ENCODE data around the gene THY1.
"Not testable (repeated sequence)": the region's sequence is repeated elsewhere in the genome, so short reads cannot be mapped to it uniquely, and the experiment has no call there.

The THY1 gene

DNA sequence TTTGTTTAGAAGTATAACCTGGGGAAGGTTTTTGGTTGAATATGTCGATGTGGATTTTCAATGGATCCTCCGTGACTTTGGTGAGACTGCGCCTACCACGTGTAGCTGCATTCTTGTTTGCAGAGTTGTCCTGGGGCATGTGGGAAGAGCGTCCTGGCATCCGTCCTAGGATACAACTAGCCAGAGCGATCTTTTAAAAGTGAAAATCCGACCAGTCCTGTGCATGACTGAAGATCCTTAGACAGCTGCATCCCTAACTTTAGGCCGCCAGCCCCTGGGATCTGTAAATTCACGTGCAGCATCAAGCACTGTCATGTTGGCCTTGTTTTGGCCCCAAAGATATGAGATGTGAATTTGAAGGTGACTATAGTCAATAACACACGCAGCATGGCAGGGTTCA lies 22.4 kb upstream of the THY1 start:
- no peak for DNase-seq

DNA sequence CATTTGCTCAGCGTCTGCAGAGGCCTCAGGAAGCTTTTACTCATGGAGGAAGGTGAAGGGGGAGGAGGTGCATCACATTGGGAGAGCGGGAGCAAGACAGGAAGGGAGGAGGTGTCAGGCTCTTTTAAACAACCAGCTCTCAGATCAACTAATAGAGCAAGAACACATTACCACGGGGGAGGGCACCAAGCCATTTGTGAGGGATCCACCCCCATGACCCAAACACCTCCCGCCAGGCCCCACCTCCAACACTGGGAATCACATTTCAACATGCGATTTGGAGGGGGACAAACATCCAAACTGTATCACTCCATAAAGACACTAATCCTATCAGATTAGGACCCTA lies 18.9 kb upstream of the THY1 start:
- no peak for DNase-seq

GRCh38 chr11:119438599-119438998 lies 15.6 kb upstream of the THY1 start:
- DNase-seq: no peak

DNA sequence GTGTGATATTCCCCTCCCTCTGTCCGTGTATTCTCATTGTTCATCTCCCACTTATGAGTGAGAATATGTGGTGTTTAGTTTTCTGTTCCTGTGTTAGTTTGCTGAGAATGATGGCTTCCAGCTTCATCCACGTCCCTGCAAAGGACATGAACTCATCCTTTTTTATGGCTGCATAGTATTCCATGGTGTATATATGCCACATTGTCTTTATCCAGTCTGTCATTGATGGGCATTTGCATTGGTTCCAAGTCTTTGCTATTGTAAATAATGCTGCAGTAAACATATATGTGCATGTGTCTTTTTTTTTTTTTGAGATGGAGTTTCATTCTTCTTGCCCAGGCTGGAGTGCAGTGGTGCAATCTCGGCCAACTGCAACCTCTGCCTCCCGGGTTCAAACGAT lies 14.5 kb upstream of the THY1 start:
- not testable (repeated sequence) for DNase-seq

- no peak for DNase-seq
Observed at GRCh38 chr11:119436711-119437110, 13.7 kb upstream of the THY1 start.

DNA sequence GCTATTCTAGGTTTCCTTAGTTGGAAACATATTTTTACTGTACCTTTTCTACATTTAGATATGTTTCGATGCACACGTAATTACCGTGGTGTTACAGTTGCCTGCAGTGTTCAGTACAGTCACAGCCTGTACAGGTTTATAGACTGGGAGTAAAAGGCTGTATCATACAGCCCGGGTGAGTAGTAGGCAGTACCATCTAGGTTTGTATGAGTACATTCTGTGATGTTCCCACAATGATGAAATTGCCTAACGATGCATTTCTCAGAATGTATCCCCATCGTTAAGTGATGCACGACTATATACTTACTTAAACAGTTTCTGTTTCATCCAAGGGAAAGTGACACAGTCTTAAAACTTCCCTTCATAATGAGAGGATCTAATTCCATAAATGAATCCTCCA lies 13.1 kb upstream of the THY1 start:
- DNase-seq: no peak

GRCh38 chr11:119434591-119435330 lies 11.8 kb upstream of the THY1 start:
- no peak for DNase-seq

DNA sequence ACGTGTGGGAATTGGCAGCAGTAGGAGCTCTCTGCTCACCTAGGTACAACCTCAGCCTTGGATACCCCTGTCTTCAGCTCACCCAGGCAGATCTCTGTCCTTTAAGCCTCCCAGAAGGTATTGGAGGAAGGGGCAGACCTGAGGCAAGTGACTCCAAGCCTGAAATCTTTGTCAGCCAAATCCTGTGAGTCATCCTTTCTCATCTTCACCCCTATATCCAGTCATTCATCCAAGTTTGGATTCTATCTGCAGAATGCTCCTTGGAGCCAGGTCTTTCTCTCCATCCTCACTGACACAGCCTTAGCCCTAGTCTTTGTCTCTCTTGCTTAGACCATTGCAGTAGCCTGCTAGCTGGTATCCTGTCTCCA lies 10.4 kb upstream of the THY1 start:
- DNase-seq: no peak

- no peak for DNase-seq
Observed at GRCh38 chr11:119432484-119433357, 9.7 kb upstream of the THY1 start.

DNA sequence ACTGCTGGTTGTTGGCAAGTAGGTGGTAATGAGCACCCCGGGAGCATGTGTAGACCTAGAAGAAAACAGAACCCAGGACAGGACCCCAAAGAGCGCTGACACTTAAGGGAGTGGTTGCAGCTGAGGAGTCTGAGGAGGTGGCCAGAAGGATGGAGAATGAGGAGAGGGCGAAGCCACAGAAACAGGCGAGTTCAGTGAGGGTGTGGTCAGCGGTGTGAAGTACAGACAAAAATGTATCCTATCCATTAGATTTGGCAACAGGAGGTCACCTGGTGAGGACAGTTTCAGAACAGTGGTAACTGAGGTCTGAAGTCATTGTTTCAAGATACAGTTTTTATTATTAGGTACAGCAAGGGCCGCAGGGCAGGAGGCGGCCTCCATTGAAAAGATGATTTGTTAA lies 8.6 kb upstream of the THY1 start:
- no peak for DNase-seq

GRCh38 chr11:119427279-119427678 lies 4.3 kb upstream of the THY1 start:
- no peak for DNase-seq

GRCh38 chr11:119426142-119426541 lies 3.2 kb upstream of the THY1 start:
- DNase-seq: no peak

DNA sequence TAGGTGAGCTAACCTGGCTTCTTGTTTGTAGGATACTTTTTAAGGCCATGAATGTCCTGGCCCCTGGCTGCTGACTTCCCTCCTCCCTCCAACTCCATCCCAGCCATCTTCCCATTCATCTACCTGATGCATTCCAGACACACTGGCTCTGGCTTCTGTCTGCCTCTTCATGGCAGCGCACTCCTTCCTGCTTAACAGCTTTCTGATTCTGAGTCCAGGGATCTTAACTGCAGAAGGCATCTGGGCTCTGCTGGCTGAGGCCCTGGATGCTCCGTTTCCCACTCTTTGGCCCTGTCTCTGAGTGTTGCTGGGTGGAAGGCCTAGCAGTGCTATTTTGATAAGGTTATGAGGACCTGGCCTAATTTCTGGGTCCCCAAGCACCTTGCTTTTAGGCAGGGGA lies 1.8 kb upstream of the THY1 start:
- DNase-seq: no peak

DNA sequence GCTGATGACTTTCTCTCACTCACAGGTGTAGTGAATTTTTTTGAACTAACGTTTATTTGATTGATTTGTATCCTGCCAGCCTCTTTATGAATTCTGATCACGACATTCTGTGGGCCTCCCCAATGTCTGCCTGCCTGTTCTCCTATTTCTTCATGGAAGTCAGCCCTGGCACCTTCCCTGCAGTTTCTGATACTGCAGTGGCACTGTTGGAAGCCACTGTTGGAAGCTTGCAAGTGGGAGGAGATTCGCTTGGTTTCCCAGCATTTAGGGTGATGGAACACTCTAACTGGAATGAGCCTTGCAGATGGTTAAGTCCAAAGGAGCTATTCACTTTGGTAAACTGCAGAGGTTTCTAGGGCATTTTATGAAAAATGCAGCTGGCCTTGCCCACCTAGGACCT lies 1.3 kb upstream of the THY1 start:
- DNase-seq: no peak

DNA sequence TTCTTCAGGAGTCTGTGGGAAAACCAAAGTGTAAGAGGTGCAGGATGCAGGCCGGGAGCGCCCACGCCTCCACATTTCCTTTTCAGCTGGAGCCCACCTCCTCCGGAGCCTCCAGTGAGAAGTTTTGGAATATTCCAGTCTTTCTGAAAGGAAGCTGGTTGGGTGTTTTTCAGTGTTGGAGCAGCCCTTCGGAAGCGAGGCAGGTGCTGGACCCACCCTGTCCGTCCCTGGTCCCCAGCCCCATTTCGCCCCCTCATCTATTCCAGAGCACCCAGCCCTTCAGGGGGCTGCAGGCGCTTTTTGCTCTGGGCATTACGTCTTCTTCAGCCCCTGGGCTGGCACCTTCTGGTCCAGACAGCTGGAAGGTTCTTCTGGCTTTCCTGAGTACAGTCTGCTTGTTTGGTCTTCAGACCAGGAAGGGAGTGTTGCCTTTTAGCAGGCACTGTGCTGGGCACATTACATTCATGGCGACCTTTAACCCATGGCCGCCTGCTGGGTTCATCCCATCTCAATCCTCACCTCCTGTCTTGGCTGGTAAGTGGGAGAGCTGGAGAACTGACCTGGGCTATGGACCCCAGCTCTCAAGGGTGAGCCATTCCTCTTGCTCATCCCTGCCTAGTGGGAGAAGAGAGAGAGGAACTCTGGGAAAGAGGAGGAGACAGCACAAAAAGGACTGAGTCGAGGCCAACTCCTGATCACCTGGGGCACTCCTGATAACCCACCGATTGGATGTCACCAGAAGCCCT lies 710 bp upstream of the THY1 start:
- DNase-seq: no peak

DNA sequence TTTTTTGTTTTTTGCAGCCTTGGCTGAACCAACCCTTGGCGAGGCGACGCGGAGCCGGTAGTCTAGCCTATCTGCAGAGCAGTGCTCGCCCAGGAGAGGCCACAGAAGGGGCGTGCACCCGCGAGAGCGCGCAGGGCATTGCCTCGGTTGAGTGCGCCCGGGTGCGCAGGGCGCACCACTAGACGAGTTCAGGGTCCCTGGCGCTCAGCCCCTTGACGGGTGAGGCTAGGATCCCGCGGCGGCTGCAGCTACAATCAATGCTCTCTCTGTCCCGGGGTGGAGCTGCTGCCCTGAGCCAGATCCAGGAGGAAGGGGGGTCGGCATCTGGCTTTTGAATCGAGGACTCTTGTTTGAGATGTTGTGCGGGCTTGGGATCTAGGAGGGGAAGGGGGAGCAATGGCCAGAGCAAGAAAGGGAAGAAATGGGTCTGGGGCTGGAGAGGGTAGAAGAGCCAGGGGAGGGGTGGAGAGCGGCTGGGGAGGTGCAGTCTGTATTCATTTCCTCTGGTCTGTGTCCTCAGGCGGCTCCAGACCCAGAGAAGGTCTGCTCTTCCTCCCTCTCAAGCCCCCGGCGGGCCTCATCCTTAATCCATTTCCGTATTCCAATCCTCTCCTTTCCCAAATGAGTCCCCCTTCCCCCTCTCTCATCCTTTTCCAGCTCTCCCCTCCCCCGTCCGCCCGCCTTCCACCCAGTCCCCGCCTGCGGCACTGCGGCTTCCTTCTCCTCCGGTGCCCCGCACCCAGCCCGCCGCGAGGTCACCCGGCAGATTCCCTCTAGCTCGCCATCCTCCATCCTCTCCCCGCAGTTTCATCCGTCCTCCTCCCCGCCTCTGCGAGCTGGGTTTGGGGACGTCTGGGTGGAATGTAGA lies 797 bp downstream of the THY1 start:
- no peak for DNase-seq

DNA sequence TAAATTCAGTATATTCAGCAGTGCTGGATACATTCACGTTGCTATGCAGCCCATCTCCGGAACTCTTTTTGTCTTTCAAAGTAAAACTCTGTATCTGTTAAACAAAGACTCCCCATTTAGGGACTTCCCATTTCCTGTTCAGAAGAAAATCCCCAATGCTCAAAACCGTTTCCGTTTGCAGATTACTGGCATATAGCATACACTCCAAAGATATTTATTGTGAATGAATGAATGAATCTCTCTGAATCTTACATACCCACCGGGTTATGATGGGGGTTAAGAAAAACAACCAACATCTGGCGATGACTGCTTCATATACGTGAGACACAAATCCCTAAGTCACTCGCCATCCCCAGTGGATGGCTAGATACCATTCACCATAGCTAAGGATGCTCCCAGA lies 1.6 kb downstream of the THY1 start:
- no peak for DNase-seq

- DNase-seq: no peak
Observed at GRCh38 chr11:119420631-119421030, 2.3 kb downstream of the THY1 start.

- no peak for DNase-seq
Observed at GRCh38 chr11:119419834-119420492, 3.0 kb downstream of the THY1 start.

DNA sequence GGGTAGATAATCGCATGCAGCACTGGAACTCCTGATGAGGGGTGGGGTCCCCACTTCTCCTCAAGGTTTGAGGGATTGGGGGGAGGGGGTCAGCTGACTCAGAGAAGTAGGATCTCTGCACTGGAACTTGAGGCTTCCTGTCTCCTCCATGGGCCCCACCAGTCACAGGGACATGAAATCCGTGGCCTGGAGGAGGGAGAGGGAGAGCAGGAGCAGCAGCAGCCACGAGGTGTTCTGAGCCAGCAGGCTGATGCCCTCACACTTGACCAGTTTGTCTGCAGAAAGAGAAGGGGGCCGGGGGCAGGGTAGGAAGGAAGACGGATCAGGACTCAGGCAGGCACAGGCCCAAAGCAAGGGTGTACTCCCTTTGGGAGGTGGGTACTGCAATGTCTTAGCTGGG lies 3.7 kb downstream of the THY1 start:
- no peak for DNase-seq

GRCh38 chr11:119418759-119419158 lies 4.2 kb downstream of the THY1 start:
- DNase-seq: no peak

Measured in NCI-H2029 treated with DMSO at 0.1 percent for 48 hours (cell line).